D721Med (cell line): Measurements from ENCODE around the gene GPR162.

Experiments
- DNase-seq: peaks from one replicate; pipeline ENCODE4 v3.0.0; 2011; ENCODE audit warnings: low spot score; ENCODE audit not compliant: insufficient read length
- FAIRE-seq: peaks from 2 replicates; lab custom pipeline; 2011; peaks lifted over from hg19 to GRCh38; lab: Jason Lieb, UNC
- TF ChIP-seq, protein P1 (sequence below): IDR thresholded peaks from 2 replicates; pipeline ENCODE4 v1.5.1; 2012; ENCODE audit warnings: mild to moderate bottlenecking, control low read depth; ENCODE audit not compliant: insufficient read depth; ENCODE audit errors: missing control alignments

GPR162 gene

DNA sequence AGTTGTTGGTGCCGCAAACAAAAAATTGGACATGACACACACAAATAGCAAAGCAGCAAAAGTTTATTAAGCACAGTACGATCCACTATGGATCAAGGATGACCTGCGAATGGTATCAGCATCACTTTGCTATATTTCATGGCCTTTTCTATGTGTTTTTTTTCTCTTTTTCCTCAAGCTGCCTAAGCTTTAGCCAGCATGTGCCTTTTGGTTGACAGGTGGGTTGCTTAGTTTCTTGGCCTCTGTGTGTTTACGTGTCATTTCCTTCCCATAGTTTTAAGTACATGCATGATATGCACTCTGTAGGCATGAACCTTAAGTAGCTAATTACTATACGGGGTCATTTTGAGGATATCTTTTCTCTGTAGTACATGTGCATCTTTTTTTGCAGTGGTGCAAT, 22.5 kb upstream of the GPR162 start:
- FAIRE-seq (no peak), DNase-seq (no peak)
- TF ChIP-seq, protein P1, sequence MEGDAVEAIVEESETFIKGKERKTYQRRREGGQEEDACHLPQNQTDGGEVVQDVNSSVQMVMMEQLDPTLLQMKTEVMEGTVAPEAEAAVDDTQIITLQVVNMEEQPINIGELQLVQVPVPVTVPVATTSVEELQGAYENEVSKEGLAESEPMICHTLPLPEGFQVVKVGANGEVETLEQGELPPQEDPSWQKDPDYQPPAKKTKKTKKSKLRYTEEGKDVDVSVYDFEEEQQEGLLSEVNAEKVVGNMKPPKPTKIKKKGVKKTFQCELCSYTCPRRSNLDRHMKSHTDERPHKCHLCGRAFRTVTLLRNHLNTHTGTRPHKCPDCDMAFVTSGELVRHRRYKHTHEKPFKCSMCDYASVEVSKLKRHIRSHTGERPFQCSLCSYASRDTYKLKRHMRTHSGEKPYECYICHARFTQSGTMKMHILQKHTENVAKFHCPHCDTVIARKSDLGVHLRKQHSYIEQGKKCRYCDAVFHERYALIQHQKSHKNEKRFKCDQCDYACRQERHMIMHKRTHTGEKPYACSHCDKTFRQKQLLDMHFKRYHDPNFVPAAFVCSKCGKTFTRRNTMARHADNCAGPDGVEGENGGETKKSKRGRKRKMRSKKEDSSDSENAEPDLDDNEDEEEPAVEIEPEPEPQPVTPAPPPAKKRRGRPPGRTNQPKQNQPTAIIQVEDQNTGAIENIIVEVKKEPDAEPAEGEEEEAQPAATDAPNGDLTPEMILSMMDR: no peak

DNA sequence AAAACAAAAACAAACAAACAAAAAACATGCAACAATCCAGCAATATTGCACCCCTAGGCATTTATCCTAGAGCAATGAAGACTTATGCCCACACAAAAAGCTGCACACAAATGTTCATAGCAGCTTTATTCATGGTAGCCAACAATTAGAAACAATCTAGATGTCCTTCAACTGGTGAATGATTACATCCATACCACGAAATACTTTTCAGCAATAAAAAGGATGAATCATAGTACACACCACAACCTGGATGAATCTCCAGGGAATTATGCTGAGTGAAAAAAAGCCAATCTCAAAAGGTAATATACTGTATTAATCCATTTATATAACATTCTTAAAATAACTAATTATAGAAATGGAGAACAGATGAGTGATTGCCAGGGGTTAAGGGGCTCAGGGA, 14.5 kb upstream of the GPR162 start:
- FAIRE-seq (no peak), DNase-seq (no peak)
- TF ChIP-seq, protein P1: no peak

DNA sequence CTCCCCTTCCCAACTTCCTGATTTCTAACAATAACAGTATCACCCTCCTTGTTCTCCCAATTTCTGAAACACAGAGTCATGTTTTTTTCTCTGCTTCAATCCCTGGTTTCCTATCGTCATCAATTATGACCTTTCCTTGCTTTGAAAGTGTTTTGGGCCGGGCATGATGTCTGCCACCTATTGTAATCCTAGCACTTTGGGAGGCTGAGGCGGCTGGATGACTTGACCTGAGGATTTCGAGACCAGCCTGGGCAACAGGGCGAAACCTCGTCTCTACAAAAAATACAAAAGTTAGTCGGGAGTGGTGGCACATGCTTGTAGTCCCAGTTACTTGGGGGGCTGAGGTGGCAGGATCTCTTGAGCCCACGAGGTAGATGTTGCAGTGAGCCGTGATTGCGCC, 12.6 kb upstream of the GPR162 start:
- TF ChIP-seq, protein P1: no peak
- no peak for FAIRE-seq
- DNase-seq: no peak

DNA sequence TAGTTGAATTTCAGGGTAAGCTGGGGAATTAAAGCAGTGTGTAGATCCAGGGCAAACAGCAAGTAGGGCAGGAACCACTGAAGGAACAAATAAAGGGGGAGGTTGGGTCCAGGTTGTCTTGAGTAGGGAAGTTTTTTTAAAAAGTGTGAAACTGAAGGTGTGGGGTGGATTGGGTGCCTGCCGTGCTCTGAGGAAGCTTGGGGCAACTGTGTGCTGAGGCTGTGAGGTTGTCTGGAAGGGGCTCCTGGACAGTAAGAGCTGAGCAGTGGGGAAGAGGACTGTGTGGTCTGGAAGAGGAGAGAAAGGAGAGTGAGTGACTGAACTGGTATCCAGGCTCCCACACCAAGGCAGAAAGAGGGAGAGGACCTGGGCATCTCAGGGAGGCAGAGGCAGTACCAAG, 10.9 kb upstream of the GPR162 start:
- TF ChIP-seq, protein P1: no peak
- DNase-seq (no peak), FAIRE-seq (no peak)

- FAIRE-seq: no peak
- DNase-seq: no peak
- TF ChIP-seq, protein P1: no peak
These were observed 8.3 kb upstream of the GPR162 start for GRCh38 chr12:6813363-6813762.

DNA sequence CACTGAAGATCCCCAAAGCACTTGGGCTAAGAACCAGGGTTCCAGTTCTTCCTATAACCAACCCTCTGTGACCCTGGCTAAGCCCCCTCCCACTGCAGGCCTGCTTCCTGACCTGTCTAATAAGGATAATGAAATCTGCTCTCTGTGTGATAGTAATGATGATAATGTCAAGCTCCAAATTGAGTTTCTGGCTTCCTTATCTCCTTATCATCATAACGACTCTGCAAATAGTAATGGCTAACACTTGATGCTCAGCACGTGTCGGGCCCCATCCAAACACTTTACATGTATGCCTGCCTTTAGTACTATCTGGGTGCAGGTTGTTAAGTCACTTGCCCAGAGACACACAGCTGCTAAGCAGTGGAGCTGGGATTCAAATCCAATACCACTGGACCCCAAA, 5.0 kb upstream of the GPR162 start:
- DNase-seq (no peak), FAIRE-seq (no peak)
- TF ChIP-seq, protein P1: no peak

GRCh38 chr12:6817098-6817497, 4.5 kb upstream of the GPR162 start:
- DNase-seq: no peak
- TF ChIP-seq, protein P1: no peak
- FAIRE-seq: no peak
